Smooth muscle cell of the brain vasculature (primary cell): ENCODE results near the gene NUMB.

ENCODE experiments used
- DNase-seq: peaks from one replicate; pipeline ENCODE4 v3.0.0-alpha.2; 2012; ENCODE audit warnings: low read depth, low spot score

Gene NUMB

GRCh38 chr14:73289729-73290128, 168.6 kb downstream of the NUMB start:
- DNase-seq: no peak

GRCh38 chr14:73289308-73289707, 169.0 kb downstream of the NUMB start:
- no peak for DNase-seq

GRCh38 chr14:73287071-73287470, 171.3 kb downstream of the NUMB start:
- DNase-seq: no peak

GRCh38 chr14:73286598-73286997, 171.7 kb downstream of the NUMB start:
- DNase-seq: no peak

GRCh38 chr14:73285979-73286378, 172.4 kb downstream of the NUMB start:
- no peak for DNase-seq

GRCh38 chr14:73283608-73284379, 174.6 kb downstream of the NUMB start:
- DNase-seq: no peak

- DNase-seq: no peak
These were observed 177.4 kb downstream of the NUMB start for GRCh38 chr14:73280903-73281302.

- no peak for DNase-seq
These were observed 181.0 kb downstream of the NUMB start for GRCh38 chr14:73277376-73277775.

- no peak for DNase-seq
These were observed 181.5 kb downstream of the NUMB start for GRCh38 chr14:73276836-73277235.

- no peak for DNase-seq
These were observed 184.5 kb downstream of the NUMB start for GRCh38 chr14:73273799-73274198.

- DNase-seq: no peak
These were observed 186.0 kb downstream of the NUMB start for GRCh38 chr14:73272393-73272792.

- no peak for DNase-seq
These were observed 188.4 kb downstream of the NUMB start for GRCh38 chr14:73269729-73270531.

GRCh38 chr14:73267474-73267873, 190.9 kb downstream of the NUMB start:
- DNase-seq: no peak

- no peak for DNase-seq
These were observed 192.0 kb downstream of the NUMB start for GRCh38 chr14:73266317-73266716.

GRCh38 chr14:73265721-73266046, 192.7 kb downstream of the NUMB start:
- no peak for DNase-seq

GRCh38 chr14:73264885-73265720, 193.2 kb downstream of the NUMB start:
- DNase-seq: no peak

GRCh38 chr14:73264080-73264884, 194.1 kb downstream of the NUMB start:
- DNase-seq: no peak

GRCh38 chr14:73263606-73264005, 194.7 kb downstream of the NUMB start:
- DNase-seq: no peak

GRCh38 chr14:73262427-73263183, 195.7 kb downstream of the NUMB start:
- DNase-seq: no peak

GRCh38 chr14:73261520-73262426, 196.6 kb downstream of the NUMB start:
- DNase-seq: no peak
